T-cell (primary cell): ENCODE measurements around the gene APOLD1. TPM values are rescaled to one million over a fixed set of nuclear protein-coding genes. Genes with fewer than 3 reads are reported as not detected.

Source experiments
- total RNA-seq, 35 experiments: library from RNA in 6 of 35; stranded (reverse) in 6 of 35; fragments of 120-200 nt in 1 of 35; gene quantifications; one replicate each; pipeline versions ENCODE4 v1.2.1 to v1.2.4 and lab custom pipeline; 2013 to 2026

APOLD1 gene
- total RNA-seq, 5 donors from 2014 or later (not counting 1 experiment from before 2014, with no cell fraction given) = 0.82 to 4.7 (median 3.8) TPM

Other genes starting within 250 kb of the APOLD1 start
- 10 to 100 TPM; 44.6 to 72.3 (median 61.0) TPM for gene DUSP16, start 222.8 kb upstream of the APOLD1 start, total RNA-seq
- 10 to 100 TPM; 24.4 to 37.2 (median 33.8) TPM for gene CREBL2, start 173.8 kb upstream of the APOLD1 start, total RNA-seq
- gene GPR19, start 89.5 kb upstream of the APOLD1 start, total RNA-seq = 1 to 10 TPM; 1.7 to 5.2 (median 2.2) TPM
- gene CDKN1B, start 68.3 kb upstream of the APOLD1 start, total RNA-seq = 100 to 1,000 TPM; 170 to 246 (median 188) TPM
- gene DDX47, start 27.7 kb downstream of the APOLD1 start, total RNA-seq = 100 to 1,000 TPM in 2 of 5 donors, 10 to 100 TPM in 3; 60.4 to 141 (median 69.8) TPM
- 1 to 10 TPM in 3 of 5 donors, under 1 TPM in 1, not detected in 1; 0.28 to 2.0 (median 1.4) TPM for gene GPRC5A, start 105.9 kb downstream of the APOLD1 start, total RNA-seq
- not detected for gene GPRC5D, start 166.5 kb downstream of the APOLD1 start, total RNA-seq
- 10 to 100 TPM; 12.5 to 15.9 (median 15.0) TPM for gene HEBP1, start 214.6 kb downstream of the APOLD1 start, total RNA-seq